Peyer's patch (tissue), 4 donors: Measurements from ENCODE around the gene TMEM238. TPM values are rescaled to one million over a fixed set of nuclear protein-coding genes. Genes with fewer than 3 reads are reported as not detected.
"Not testable (repeated sequence)": the region's sequence is repeated elsewhere in the genome, so short reads cannot be mapped to it uniquely, and the experiment has no call there.

Source experiments
- DNase-seq, 3 donors: peaks; one replicate each; pipeline ENCODE4 v3.0.0-alpha.2; 2017 to 2019
- H3K27ac ChIP-seq, 4 donors: fragments of 200-600 bp; sonication (generic); one replicate each; pipeline ENCODE4 v1.5.1; 2016 to 2019
- H3K27me3 ChIP-seq, 2 donors: fragments of 200-600 bp; sonication (generic); one replicate each; pipeline ENCODE4 v1.5.1; 2019
- H3K36me3 ChIP-seq, 3 donors: fragments of 200-600 bp; sonication (generic); one replicate each; pipeline ENCODE4 v1.5.1; 2016 to 2019
- H3K4me1 ChIP-seq, 4 donors: fragments of 200-600 bp; sonication (generic); one replicate each; pipeline ENCODE4 v1.5.1; 2016 to 2019
- H3K4me3 ChIP-seq, 4 donors: fragments of 200-600 bp; sonication (generic); 1 replicate in 3 of 4; 2 replicates in 1 of 4; pipeline ENCODE4 v1.5.1; 2016 to 2019; ENCODE audit warnings: mild to moderate bottlenecking in 1 of 4
- H3K9me3 ChIP-seq, 4 donors: fragments of 200-600 bp; sonication (generic); one replicate each; pipeline ENCODE4 v1.5.1; 2016 to 2019; ENCODE audit warnings: mild to moderate bottlenecking in 1 of 4
- CTCF ChIP-seq, 6 experiments: fragments of 450-650 bp in 4 of 6; fragments of 200-600 bp in 2 of 6; sonication (generic) in 1 of 6; IDR thresholded peaks; one replicate each; pipeline ENCODE4 v1.5.1; 2017 to 2019; ENCODE audit warnings: antibody characterized with exemption in 6 of 6, mild to moderate bottlenecking in 3 of 6, moderate library complexity in 1 of 6
- POLR2A ChIP-seq, 2 donors: fragments of 450-650 bp; IDR thresholded peaks; one replicate each; pipeline ENCODE4 v1.5.1; 2017; ENCODE audit warnings: antibody characterized with exemption in 2 of 2, mild to moderate bottlenecking in 2 of 2, moderate library complexity in 2 of 2
- total RNA-seq, 4 donors: library from RNA; depleted of rRNA; stranded (reverse); fragments of >200 nt; gene quantifications; one replicate each; pipeline ENCODE4 v1.1.0, GENCODE V29; 2016

TMEM238 gene
- total RNA-seq, 4 donors from 2014 or later, result 19.8 to 75.8 (median 61.6) TPM

DNA sequence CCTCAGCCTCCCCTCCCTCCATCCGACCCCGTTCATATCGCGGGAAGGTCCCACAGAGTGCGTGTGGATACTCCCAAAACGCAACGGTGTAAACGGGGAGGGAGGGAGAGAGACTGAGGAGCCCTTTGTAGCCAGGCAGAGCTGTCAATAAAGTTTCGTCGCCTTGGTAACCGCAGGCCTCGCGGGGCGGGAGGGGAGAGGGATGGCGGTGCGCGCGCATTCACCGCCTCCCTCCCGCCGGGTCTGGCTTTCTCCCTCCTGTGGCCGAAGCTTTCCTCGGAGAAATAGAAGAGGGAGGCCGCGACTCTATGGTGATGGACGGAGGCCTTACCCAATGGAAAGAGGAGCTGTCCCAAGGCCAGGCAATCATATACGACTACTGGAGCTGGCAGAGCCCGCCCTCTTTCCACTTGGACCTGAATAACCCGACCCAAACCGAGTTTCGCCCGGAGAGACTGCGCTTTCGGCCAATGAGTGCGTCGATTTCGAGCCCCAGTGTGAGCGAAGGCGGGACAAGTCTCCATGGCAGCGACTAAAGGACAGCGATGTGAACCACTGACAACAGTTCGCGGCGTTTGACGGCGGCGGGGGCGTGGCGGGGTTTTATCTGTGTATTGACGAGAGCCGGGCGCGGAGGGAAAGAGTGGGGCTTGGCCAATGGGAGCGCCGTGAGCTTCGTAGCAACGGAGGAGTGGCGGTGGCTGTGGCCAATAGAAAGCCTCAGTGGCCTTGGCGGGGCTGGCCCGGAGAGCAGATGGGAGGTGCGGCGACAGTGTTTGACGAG, 44.8 kb downstream of the TMEM238 start, which contains the start of gene KMT5C:
Gene KMT5C, plus strand, starts transcription at position 772 of the 784 bp plus-strand sequence. CDS start 2,061 bp downstream, outside the sequence.
- peak within 1 kb of the TSS; percentile 70 to 94 (median 80) for H3K4me3 ChIP-seq
- peak; percentile 100 for DNase-seq
- H3K27me3 ChIP-seq, result no peaks in the 10 kb centered on the region
- peaks cover 0 to 22% (median 0%) of the 10 kb centered on the region in 3 donors for H3K36me3 ChIP-seq
- H3K9me3 ChIP-seq, result no peaks in the 10 kb centered on the region
- H3K4me1 ChIP-seq, result peaks cover 0 to 20% (median 12%) of the 10 kb centered on the region in 4 donors
- TF ChIP-seq CTCF (IDR thresholded peaks at IDR 0.05) (peak in 5 of 6 experiments; percentile 16 to 77 (median 65)), POLR2A (IDR thresholded peaks at IDR 0.05) (peak in 1 of 2 donors; percentile 62)
- peak within 1 kb of the TSS; percentile 84 to 100 (median 97) for H3K27ac ChIP-seq

DNA sequence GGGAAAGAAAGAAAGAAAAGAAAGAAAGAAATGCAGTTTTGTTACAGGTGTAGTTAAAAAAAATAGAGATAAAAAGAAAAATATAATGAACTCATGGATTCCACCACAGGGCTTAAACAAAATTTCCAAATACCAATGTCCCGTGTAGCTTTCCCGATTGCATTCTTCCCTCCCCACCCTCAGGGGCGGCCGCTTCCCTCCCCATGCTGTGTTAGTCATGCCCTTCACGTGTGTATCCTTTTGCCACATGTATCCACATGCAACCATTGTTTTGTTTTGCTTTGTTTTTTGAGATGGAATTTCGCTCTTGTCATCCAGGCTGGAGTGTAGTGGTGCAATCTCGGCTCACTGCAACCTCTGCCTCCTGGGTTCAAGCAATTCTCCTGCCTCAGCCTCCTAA, 48.0 kb downstream of the TMEM238 start:
- no peaks in the 10 kb centered on the region for H3K27me3 ChIP-seq
- no peak overlapping the region for H3K27ac ChIP-seq
- peaks cover 0 to 15% (median 11%) of the 10 kb centered on the region in 4 donors for H3K4me1 ChIP-seq
- no peak overlapping the region for H3K4me3 ChIP-seq
- no peaks in the 10 kb centered on the region for H3K9me3 ChIP-seq
- no peaks in the 10 kb centered on the region for H3K36me3 ChIP-seq
- no peak for TF ChIP-seq POLR2A (IDR thresholded peaks at IDR 0.05)
- TF ChIP-seq CTCF (IDR thresholded peaks at IDR 0.05), result no peak
- no peak for DNase-seq

- peak in 2 of 3 donors; percentile 86 to 93 for DNase-seq
- Histone ChIP-seq H3K36me3 (no peaks in the 10 kb centered on the region), H3K4me3 (peak overlapping the region in 1 of 4 donors; percentile 18), H3K27me3 (no peaks in the 10 kb centered on the region), H3K27ac (peak overlapping the region in 2 of 4 donors; percentile 79 to 92), H3K9me3 (no peaks in the 10 kb centered on the region), H3K4me1 (peaks cover 0 to 5% (median 2%) of the 10 kb centered on the region in 4 donors)
- TF ChIP-seq CTCF (IDR thresholded peaks at IDR 0.05), result no peak
- TF ChIP-seq POLR2A (IDR thresholded peaks at IDR 0.05), result peak in 1 of 2 donors; percentile 19
Measured at GRCh38 chr19:55333870-55334269, 50.2 kb downstream of the TMEM238 start.

DNA sequence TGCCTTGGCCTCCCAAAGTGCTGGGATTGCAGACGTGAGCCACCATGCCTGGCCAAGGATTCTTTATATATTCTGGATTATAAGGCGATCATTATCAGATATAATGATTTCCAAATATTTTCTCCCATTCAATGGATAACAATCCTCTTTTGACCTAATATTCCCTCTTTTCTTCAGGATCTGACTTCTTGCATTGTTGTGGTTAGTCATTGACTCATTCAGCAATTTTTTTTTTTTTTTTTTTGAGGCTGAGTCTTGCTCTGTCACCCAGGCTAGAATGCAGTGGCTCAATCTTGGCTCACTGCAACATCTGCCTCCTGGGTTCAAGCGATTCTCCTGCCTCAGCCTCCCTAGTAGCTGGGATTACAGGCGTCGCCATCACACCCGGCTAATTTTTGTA, 54.3 kb downstream of the TMEM238 start:
- H3K27ac ChIP-seq, DNase-seq, H3K4me3 ChIP-seq, H3K9me3 ChIP-seq, H3K27me3 ChIP-seq, H3K36me3 ChIP-seq: not testable (repeated sequence)
- peaks cover 0 to 11% (median 0%) of the 10 kb centered on the region in 4 donors for H3K4me1 ChIP-seq

Other genes starting within 250 kb of the TMEM238 start
- not detected for gene TNNT1, start 235.1 kb downstream of the TMEM238 start, total RNA-seq
- gene TNNI3, start 226.6 kb downstream of the TMEM238 start, total RNA-seq, result not detected
- gene DNAAF3, start 217.7 kb downstream of the TMEM238 start, total RNA-seq, result under 1 TPM in 1 of 4 donors, not detected in 3; 0.40 TPM
- under 1 TPM in 2 of 4 donors, not detected in 2; 0.70 to 0.94 TPM for gene SYT5, start 204.0 kb downstream of the TMEM238 start, total RNA-seq
- gene PTPRH, start 174.8 kb downstream of the TMEM238 start, total RNA-seq, result 100 to 1,000 TPM in 3 of 4 donors, 10 to 100 TPM in 1; 26.4 to 261 (median 246) TPM
- gene TMEM86B, start 155.5 kb downstream of the TMEM238 start, total RNA-seq, result 10 to 100 TPM in 3 of 4 donors, 1 to 10 TPM in 1; 9.1 to 39.8 (median 15.1) TPM
- gene PPP6R1, start 125.3 kb downstream of the TMEM238 start, total RNA-seq, result 100 to 1,000 TPM in 2 of 4 donors, 10 to 100 TPM in 2; 71.2 to 123 (median 94.8) TPM
- gene HSPBP1, start 104.2 kb downstream of the TMEM238 start, total RNA-seq, result 10 to 100 TPM; 14.4 to 38.0 (median 25.6) TPM
- 1 to 10 TPM in 3 of 4 donors, under 1 TPM in 1; 0.35 to 6.6 (median 3.0) TPM for gene BRSK1, start 100.3 kb downstream of the TMEM238 start, total RNA-seq
- gene TMEM150B, start 59.0 kb downstream of the TMEM238 start, total RNA-seq, result 100 to 1,000 TPM in 3 of 4 donors, 10 to 100 TPM in 1; 26.4 to 235 (median 199) TPM
- 10 to 100 TPM; 14.4 to 45.6 (median 43.9) TPM for gene KMT5C, start 44.4 kb downstream of the TMEM238 start, total RNA-seq
- not detected for gene COX6B2, start 29.6 kb downstream of the TMEM238 start, total RNA-seq
- gene GARIN5B, start 21.0 kb downstream of the TMEM238 start, total RNA-seq, result not detected
- gene IL11, start 13.8 kb downstream of the TMEM238 start, total RNA-seq, result not detected
- gene TMEM190, start 7.5 kb downstream of the TMEM238 start, total RNA-seq, result not detected
- 100 to 1,000 TPM; 116 to 394 (median 283) TPM for gene RPL28, start 1.6 kb upstream of the TMEM238 start, total RNA-seq
- 1 to 10 TPM; 5.2 to 9.1 (median 7.6) TPM for gene UBE2S, start 23.5 kb upstream of the TMEM238 start, total RNA-seq
- not detected for gene SHISA7, start 59.0 kb upstream of the TMEM238 start, total RNA-seq
- gene ISOC2, start 77.3 kb upstream of the TMEM238 start, total RNA-seq, result 100 to 1,000 TPM in 1 of 4 donors, 10 to 100 TPM in 3; 28.1 to 102 (median 60.0) TPM
- not detected for gene C19orf85, start 80.5 kb upstream of the TMEM238 start, total RNA-seq
- 10 to 100 TPM; 10.1 to 47.0 (median 15.5) TPM for gene ZNF628, start 92.3 kb upstream of the TMEM238 start, total RNA-seq
- 1 to 10 TPM; 1.4 to 7.4 (median 3.0) TPM for gene NAT14, start 100.9 kb upstream of the TMEM238 start, total RNA-seq
- gene SSC5D, start 104.1 kb upstream of the TMEM238 start, total RNA-seq, result 10 to 100 TPM in 1 of 4 donors, 1 to 10 TPM in 3; 2.8 to 10.3 (median 5.0) TPM
- gene SBK2, start 152.8 kb upstream of the TMEM238 start, total RNA-seq, result not detected
- 1 to 10 TPM in 1 of 4 donors, not detected in 3; 1.0 TPM for gene SBK3, start 161.3 kb upstream of the TMEM238 start, total RNA-seq
- gene ZNF579, start 196.6 kb upstream of the TMEM238 start, total RNA-seq, result 1 to 10 TPM in 3 of 4 donors, not detected in 1; 1.7 to 6.1 (median 3.1) TPM
- gene FIZ1, start 215.2 kb upstream of the TMEM238 start, total RNA-seq, result 10 to 100 TPM in 3 of 4 donors, 1 to 10 TPM in 1; 6.0 to 14.9 (median 12.0) TPM
- 10 to 100 TPM; 30.3 to 45.2 (median 44.4) TPM for gene ZNF524, start 216.0 kb upstream of the TMEM238 start, total RNA-seq
- 10 to 100 TPM in 3 of 4 donors, 1 to 10 TPM in 1; 8.6 to 18.9 (median 14.3) TPM for gene ZNF865, start 221.4 kb upstream of the TMEM238 start, total RNA-seq
- gene ZNF784, start 240.3 kb upstream of the TMEM238 start, total RNA-seq, result 10 to 100 TPM in 3 of 4 donors, 1 to 10 TPM in 1; 6.0 to 18.3 (median 12.3) TPM